Measurements from ENCODE around the gene CCDC14. TPM values are rescaled to one million over a fixed set of nuclear protein-coding genes. Genes with fewer than 3 reads are reported as not detected.
"Not testable (repeated sequence)": the region's sequence is repeated elsewhere in the genome, so short reads cannot be mapped to it uniquely, and the experiment has no call there.

Gene CCDC14
- total RNA-seq, 1 experiment from 2014 or later = 62.5 TPM

DNA sequence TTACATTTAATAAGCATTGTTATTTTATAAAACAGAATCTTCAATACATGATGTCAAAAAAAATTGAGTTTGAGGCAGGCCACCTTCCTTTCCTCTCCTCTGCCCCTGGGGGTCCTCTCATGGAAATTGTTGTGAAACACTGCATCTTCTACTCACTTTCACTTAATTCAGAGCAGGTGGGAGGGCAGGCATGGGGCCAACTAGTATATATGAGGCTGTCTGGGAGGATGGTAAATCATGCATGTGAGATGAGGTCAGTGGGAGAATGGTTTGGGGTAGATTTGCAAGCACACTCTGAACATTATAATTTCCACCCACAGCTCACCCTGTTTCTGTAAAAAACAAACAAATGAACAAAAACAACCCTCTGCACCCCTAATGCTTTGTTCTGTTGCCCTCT, 10.4 kb upstream of the CCDC14 start:
- Histone ChIP-seq H4K5ac (ENCODE audit: insufficient read length, low read depth, low read length) (no peak overlapping the region), H3T11ph (ENCODE audit: low read length) (no peak overlapping the region), H3K4me2 (ENCODE audit: insufficient read depth, insufficient read length, low read length) (no peak overlapping the region), H2BK15ac (ENCODE audit: low read depth, low read length) (no peak overlapping the region), H3K27ac (ENCODE audit: insufficient read length, low read depth, low read length) (no peak overlapping the region), H3K56ac (ENCODE audit: insufficient read length, low read depth, low read length) (no peak overlapping the region), H3K79me1 (ENCODE audit: insufficient read depth, low read depth, low read length, poor library complexity, severe bottlenecking) (no peaks in the 10 kb centered on the region), H2BK20ac (ENCODE audit: low read depth, low read length, poor library complexity, severe bottlenecking) (no peak overlapping the region), H2AK5ac (ENCODE audit: insufficient read length, low read length) (no peak overlapping the region), H3K27me3 (ENCODE audit: insufficient read depth, low read length) (no peaks in the 10 kb centered on the region), H3K23me2 (ENCODE audit: insufficient read length, low read depth, low read length, poor library complexity, severe bottlenecking) (no peaks in the 10 kb centered on the region), H2BK12ac (ENCODE audit: insufficient read length, low read depth, low read length) (no peak overlapping the region), H4K91ac (ENCODE audit: insufficient read length, low read depth, low read length) (no peak overlapping the region), H3K14ac (ENCODE audit: insufficient read depth, low read length) (no peak overlapping the region), H3K4me1 (ENCODE audit: insufficient read depth, low read length) (no peaks in the 10 kb centered on the region), H2AFZ (ENCODE audit: low read length) (no peak overlapping the region), H4K20me1 (ENCODE audit: control insufficient read depth, insufficient read depth, insufficient read length) (no peaks in the 10 kb centered on the region), H3K18ac (ENCODE audit: insufficient read length, low read depth, low read length) (no peak overlapping the region), H3K9ac (ENCODE audit: extremely low read depth, insufficient read length, low read length) (no peak overlapping the region), H2BK5ac (ENCODE audit: insufficient read length, low read length) (no peak overlapping the region), H3K4ac (ENCODE audit: low read depth, low read length) (no peak overlapping the region), H4K8ac (replicated peaks; ENCODE audit: insufficient read length, low read depth, low read length) (no peak overlapping the region), H3K9me3 (ENCODE audit: control insufficient read depth, low read depth, low read length) (no peaks in the 10 kb centered on the region), H2BK120ac (ENCODE audit: low read depth, low read length, poor library complexity, severe bottlenecking) (no peak overlapping the region), H3K79me2 (ENCODE audit: insufficient read depth, low read length) (no peaks in the 10 kb centered on the region), H3K23ac (ENCODE audit: insufficient read length, low read depth, low read length) (no peak overlapping the region)
- H3K27ac Mint-ChIP-seq = no peak overlapping the region
- H3K27me3 Mint-ChIP-seq (ENCODE audit: low read depth) = peaks cover 22% of the 10 kb centered on the region
- peaks cover 8% of the 10 kb centered on the region in 2 experiments for H3K4me1 Mint-ChIP-seq
- TF ChIP-seq, protein P1, sequence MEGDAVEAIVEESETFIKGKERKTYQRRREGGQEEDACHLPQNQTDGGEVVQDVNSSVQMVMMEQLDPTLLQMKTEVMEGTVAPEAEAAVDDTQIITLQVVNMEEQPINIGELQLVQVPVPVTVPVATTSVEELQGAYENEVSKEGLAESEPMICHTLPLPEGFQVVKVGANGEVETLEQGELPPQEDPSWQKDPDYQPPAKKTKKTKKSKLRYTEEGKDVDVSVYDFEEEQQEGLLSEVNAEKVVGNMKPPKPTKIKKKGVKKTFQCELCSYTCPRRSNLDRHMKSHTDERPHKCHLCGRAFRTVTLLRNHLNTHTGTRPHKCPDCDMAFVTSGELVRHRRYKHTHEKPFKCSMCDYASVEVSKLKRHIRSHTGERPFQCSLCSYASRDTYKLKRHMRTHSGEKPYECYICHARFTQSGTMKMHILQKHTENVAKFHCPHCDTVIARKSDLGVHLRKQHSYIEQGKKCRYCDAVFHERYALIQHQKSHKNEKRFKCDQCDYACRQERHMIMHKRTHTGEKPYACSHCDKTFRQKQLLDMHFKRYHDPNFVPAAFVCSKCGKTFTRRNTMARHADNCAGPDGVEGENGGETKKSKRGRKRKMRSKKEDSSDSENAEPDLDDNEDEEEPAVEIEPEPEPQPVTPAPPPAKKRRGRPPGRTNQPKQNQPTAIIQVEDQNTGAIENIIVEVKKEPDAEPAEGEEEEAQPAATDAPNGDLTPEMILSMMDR (conservative IDR thresholded peaks at IDR 0.05) = no peak
- no peaks in the 10 kb centered on the region for H3K36me3 Mint-ChIP-seq (ENCODE audit: insufficient read depth in 1 of 3, low read depth in 3 of 3)
- H3K4me3 Mint-ChIP-seq = no peak overlapping the region
- DNase-seq = no peak
- no peaks in the 10 kb centered on the region for H3K9me3 Mint-ChIP-seq

DNA sequence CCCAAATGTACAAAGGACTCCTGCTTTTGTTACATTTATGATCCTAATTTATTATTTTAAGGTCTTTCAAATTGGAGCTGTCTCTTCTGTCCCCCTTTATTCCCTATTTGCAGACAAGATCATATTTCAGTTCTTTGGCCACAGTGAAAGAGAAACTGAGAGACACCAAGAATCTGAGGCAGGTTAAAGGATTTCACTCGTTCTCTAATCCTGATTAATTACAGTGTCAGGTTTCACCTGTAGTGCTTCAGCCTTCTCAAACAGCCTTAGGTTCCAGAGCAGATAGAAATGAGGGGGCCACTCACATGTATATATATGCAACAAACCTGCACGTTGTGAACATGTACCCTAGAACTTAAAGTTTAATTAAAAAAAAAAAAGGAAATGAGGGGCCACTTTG, 6.2 kb upstream of the CCDC14 start:
- DNase-seq; H2BK5ac ChIP-seq (ENCODE audit: insufficient read length, low read length); H3K27ac ChIP-seq (ENCODE audit: insufficient read length, low read depth, low read length); H2BK12ac ChIP-seq (ENCODE audit: insufficient read length, low read depth, low read length); H4K91ac ChIP-seq (ENCODE audit: insufficient read length, low read depth, low read length); H3K4me1 Mint-ChIP-seq; H3T11ph ChIP-seq (ENCODE audit: low read length); H2AFZ ChIP-seq (ENCODE audit: low read length); H3K27ac Mint-ChIP-seq; H3K9ac ChIP-seq (ENCODE audit: extremely low read depth, insufficient read length, low read length); H3K14ac ChIP-seq (ENCODE audit: insufficient read depth, low read length); H3K23ac ChIP-seq (ENCODE audit: insufficient read length, low read depth, low read length); H3K4me3 Mint-ChIP-seq; H3K36me3 Mint-ChIP-seq (ENCODE audit: insufficient read depth in 1 of 3, low read depth in 3 of 3); H3K27me3 ChIP-seq (ENCODE audit: insufficient read depth, low read length); H3K56ac ChIP-seq (ENCODE audit: insufficient read length, low read depth, low read length); H3K79me1 ChIP-seq (ENCODE audit: insufficient read depth, low read depth, low read length, poor library complexity, severe bottlenecking); H3K4me1 ChIP-seq (ENCODE audit: insufficient read depth, low read length); H4K8ac ChIP-seq (replicated peaks; ENCODE audit: insufficient read length, low read depth, low read length); H3K9me3 ChIP-seq (ENCODE audit: control insufficient read depth, low read depth, low read length); H2BK20ac ChIP-seq (ENCODE audit: low read depth, low read length, poor library complexity, severe bottlenecking); H3K23me2 ChIP-seq (ENCODE audit: insufficient read length, low read depth, low read length, poor library complexity, severe bottlenecking); H4K20me1 ChIP-seq (ENCODE audit: control insufficient read depth, insufficient read depth, insufficient read length); H3K4ac ChIP-seq (ENCODE audit: low read depth, low read length); H3K4me2 ChIP-seq (ENCODE audit: insufficient read depth, insufficient read length, low read length); H2BK15ac ChIP-seq (ENCODE audit: low read depth, low read length); H3K9me3 Mint-ChIP-seq; H3K18ac ChIP-seq (ENCODE audit: insufficient read length, low read depth, low read length); H2AK5ac ChIP-seq (ENCODE audit: insufficient read length, low read length); H4K5ac ChIP-seq (ENCODE audit: insufficient read length, low read depth, low read length); H3K79me2 ChIP-seq (ENCODE audit: insufficient read depth, low read length); H2BK120ac ChIP-seq (ENCODE audit: low read depth, low read length, poor library complexity, severe bottlenecking): not testable (repeated sequence)
- H3K27me3 Mint-ChIP-seq (ENCODE audit: low read depth) = peaks cover 44% of the 10 kb centered on the region
- WGBS (ENCODE audit: extremely low coverage, insufficient read length, low lambda C conversion rate) = no CpG with 5 or more reads among the region's 2 CpGs

Measured in H9 (cell line).